Uterus (tissue), 2 donors: ENCODE results near the gene SLC35F3.

Source experiments
- CTCF ChIP-seq, 4 experiments: fragments of 200-600 bp in 2 of 4; fragments of 450-650 bp in 2 of 4; sonication (generic) in 2 of 4; IDR thresholded peaks; one replicate each; pipeline ENCODE4 v1.5.1; 2016 to 2019; ENCODE audit warnings: antibody characterized with exemption in 4 of 4, mild to moderate bottlenecking in 2 of 4, moderate library complexity in 1 of 4
- POLR2A ChIP-seq, 2 donors: fragments of 450-650 bp; IDR thresholded peaks; one replicate each; pipeline ENCODE4 v1.6.1; 2016; ENCODE audit warnings: antibody characterized with exemption in 2 of 2, mild to moderate bottlenecking in 1 of 2, moderate library complexity in 1 of 2

- TF ChIP-seq POLR2A (IDR thresholded peaks at IDR 0.05): no peak
- TF ChIP-seq CTCF (IDR thresholded peaks at IDR 0.05): no peak
Observed at GRCh38 chr1:234144901-234145300, 240.4 kb downstream of the SLC35F3 start.
